ENCODE results near the gene HM13. TPM values are rescaled to one million over a fixed set of nuclear protein-coding genes. Genes with fewer than 3 reads are reported as not detected.
"Not testable (repeated sequence)": the region's sequence is repeated elsewhere in the genome, so short reads cannot be mapped to it uniquely, and the experiment has no call there.

HM13 gene
- total RNA-seq, 2 donors from 2014 or later: 108 to 124 TPM

DNA sequence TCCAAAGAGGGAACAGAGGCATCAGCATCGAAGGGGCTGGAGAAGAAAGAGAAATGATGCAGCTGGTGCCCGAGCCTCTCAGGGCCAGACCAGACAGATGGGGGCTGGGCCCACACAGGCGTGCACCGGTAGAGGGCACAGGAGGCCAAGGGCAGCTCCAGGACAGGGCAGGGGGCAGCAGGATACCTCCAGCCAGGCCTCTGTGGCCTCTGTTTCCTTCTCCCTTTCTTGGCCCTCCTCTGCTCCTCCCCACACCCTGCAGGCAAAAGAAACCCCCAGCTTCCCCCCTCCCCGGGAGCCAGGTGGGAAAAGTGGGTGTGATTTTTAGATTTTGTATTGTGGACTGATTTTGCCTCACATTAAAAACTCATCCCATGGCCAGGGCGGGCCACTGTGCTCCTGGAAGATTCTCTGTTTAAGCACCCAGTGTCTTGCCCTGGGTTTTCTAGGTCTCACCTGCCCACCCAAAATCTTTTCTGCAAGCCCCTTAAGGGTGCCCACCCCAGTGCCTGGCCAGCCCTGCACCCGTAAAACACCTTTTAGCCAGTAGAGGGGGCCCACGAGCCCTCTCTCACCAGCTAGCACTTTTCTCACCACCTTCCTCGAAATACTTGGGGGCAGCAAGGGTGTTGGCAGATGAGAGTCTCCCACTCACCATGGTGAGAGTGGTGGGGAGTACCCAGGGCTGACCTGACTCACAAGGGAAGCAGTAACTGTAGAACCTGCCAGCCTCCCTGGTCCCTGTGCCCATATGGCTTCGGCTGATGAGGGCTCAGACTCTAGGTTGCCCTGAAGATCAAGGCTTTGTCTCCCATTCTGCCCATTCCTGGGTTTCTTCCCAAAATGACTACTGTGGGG, 55.1 kb downstream of the HM13 start:
- Mint-ChIP-seq H3K36me3 (peaks cover 0 to 9% of the 10 kb centered on the region in 2 donors), H3K27ac (peak overlapping the region; percentile 72 to 79), H3K9me3 (no peaks in the 10 kb centered on the region)
- ATAC-seq (peak in 1 of 2 donors; percentile 10), DNase-seq (ENCODE audit: low spot score in 2 of 2) (peak; percentile 65 to 72)

GRCh38 chr20:31570021-31570463, 55.8 kb downstream of the HM13 start:
- H3K27ac Mint-ChIP-seq: peak overlapping the region in 1 of 2 donors; percentile 72
- no peaks in the 10 kb centered on the region for H3K9me3 Mint-ChIP-seq
- peaks cover 0 to 9% of the 10 kb centered on the region in 2 donors for H3K36me3 Mint-ChIP-seq
- DNase-seq (ENCODE audit: low spot score in 2 of 2) (no peak), ATAC-seq (no peak)

- Mint-ChIP-seq H3K36me3 (peaks cover 0 to 9% of the 10 kb centered on the region in 2 donors), H3K27ac (peak overlapping the region; percentile 36 to 97), H3K9me3 (no peaks in the 10 kb centered on the region)
- DNase-seq (ENCODE audit: low spot score in 2 of 2) (no peak), ATAC-seq (no peak)
Measured at GRCh38 chr20:31570735-31571617, 56.7 kb downstream of the HM13 start.

DNA sequence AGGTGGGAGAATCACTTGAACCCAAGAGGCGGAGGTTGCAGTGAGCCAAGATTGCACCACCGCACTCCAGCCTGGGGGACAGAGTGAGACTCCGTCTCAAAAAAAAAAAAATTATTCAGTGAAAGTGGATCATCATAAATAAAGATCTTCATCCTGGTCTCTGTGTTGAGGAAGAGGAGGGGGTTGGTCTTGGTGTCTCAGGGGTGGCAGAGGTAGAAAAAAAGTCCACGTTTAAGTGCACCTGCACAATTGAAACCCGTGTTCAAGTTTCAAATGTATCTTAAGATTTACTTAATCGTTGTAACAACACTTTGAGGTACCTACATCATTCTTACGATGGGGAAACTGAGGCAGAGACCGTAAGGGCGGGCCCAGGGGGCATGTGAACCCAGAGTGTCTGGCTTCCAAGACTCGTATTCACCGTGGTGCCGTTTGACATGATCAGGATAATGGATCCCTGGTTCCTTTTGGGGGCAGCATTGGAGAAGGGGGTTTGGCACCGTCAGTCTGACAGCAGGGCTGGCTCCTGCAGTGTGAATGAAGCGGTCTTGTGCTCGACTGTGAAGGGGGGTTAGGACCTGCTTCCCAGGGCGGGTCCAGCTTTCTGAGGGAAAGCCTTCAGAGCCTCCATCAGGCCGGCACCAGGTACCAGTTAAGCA, 57.9 kb downstream of the HM13 start:
- no peaks in the 10 kb centered on the region for H3K9me3 Mint-ChIP-seq
- peaks cover 0 to 9% of the 10 kb centered on the region in 2 donors for H3K36me3 Mint-ChIP-seq
- peak overlapping the region; percentile 90 to 97 for H3K27ac Mint-ChIP-seq
- ATAC-seq (peak in 1 of 2 donors; percentile 2), DNase-seq (ENCODE audit: low spot score in 2 of 2) (no peak)

GRCh38 chr20:31572701-31573554, 58.7 kb downstream of the HM13 start:
- Mint-ChIP-seq H3K9me3 (no peaks in the 10 kb centered on the region), H3K36me3 (peaks cover 0 to 9% of the 10 kb centered on the region in 2 donors), H3K27ac (peak overlapping the region; percentile 91 to 97)
- ATAC-seq: peak; percentile 84 to 87
- peak; percentile 84 to 95 for DNase-seq (ENCODE audit: low spot score in 2 of 2)

GRCh38 chr20:31573555-31574321, 59.5 kb downstream of the HM13 start:
- no peak for DNase-seq (ENCODE audit: low spot score in 2 of 2)
- peak in 1 of 2 donors; percentile 4 for ATAC-seq
- peak overlapping the region; percentile 91 to 97 for H3K27ac Mint-ChIP-seq
- no peaks in the 10 kb centered on the region for H3K9me3 Mint-ChIP-seq
- peaks cover 0 to 9% of the 10 kb centered on the region in 2 donors for H3K36me3 Mint-ChIP-seq

DNA sequence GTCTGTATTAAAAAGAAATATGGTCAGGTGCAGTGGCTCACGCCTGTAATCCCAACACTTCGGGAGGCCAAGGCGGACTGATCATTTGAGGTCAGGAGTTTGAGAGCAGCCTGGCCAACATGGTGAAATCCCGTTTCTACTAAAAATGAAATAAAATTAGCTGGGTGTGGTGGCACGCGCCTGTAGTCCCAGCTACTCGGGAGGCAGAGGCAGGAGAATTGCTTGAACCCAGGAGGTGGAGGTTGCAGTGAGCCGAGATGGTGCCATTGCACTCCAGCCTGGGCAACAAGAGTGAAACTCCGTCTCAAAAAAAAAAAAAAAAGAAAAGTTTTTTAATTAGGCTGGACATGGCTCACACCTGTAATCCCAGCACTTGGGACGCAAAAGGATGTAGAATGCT, 60.7 kb downstream of the HM13 start:
- H3K9me3 Mint-ChIP-seq; H3K27ac Mint-ChIP-seq; H3K36me3 Mint-ChIP-seq; ATAC-seq; DNase-seq (ENCODE audit: low spot score in 2 of 2): not testable (repeated sequence)

GRCh38 chr20:31576751-31577150, 62.5 kb downstream of the HM13 start:
- Mint-ChIP-seq H3K9me3 (no peaks in the 10 kb centered on the region), H3K36me3 (peaks cover 0 to 9% of the 10 kb centered on the region in 2 donors), H3K27ac (peak overlapping the region in 1 of 2 donors; percentile 17)
- ATAC-seq (no peak), DNase-seq (ENCODE audit: low spot score in 2 of 2) (no peak)

GRCh38 chr20:31577194-31577593, 63.0 kb downstream of the HM13 start:
- Mint-ChIP-seq H3K9me3 (no peaks in the 10 kb centered on the region), H3K27ac (peak overlapping the region; percentile 17 to 22), H3K36me3 (peaks cover 0 to 9% of the 10 kb centered on the region in 2 donors)
- DNase-seq (ENCODE audit: low spot score in 2 of 2) (no peak), ATAC-seq (no peak)

GRCh38 chr20:31578448-31579138, 64.4 kb downstream of the HM13 start:
- ATAC-seq: no peak
- H3K27ac Mint-ChIP-seq: no peak overlapping the region
- DNase-seq (ENCODE audit: low spot score in 2 of 2): no peak
- H3K9me3 Mint-ChIP-seq: no peaks in the 10 kb centered on the region
- peaks cover 0 to 5% of the 10 kb centered on the region in 2 donors for H3K36me3 Mint-ChIP-seq

DNA sequence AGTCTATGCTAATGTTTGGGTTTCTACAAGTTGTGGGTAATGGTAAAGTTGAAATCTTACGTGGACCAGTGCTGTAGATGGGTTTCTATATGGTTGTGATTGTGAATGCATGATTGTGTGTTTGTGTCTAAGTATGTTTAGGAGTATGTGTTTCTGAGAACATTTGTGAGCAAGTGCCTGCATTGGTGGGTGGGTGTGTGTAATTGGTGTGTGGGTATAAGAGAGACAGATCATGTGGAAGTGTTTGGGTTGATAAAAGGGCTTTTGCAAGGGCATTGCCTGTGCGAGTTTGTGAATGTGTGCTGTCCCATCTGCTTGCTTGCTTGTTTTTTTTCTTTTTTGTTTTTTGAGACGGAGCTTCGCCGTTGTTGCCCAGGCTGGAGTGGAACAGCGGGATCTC, 65.0 kb downstream of the HM13 start:
- no peak overlapping the region for H3K27ac Mint-ChIP-seq
- no peaks in the 10 kb centered on the region for H3K9me3 Mint-ChIP-seq
- no peak for ATAC-seq
- no peak for DNase-seq (ENCODE audit: low spot score in 2 of 2)
- no peaks in the 10 kb centered on the region for H3K36me3 Mint-ChIP-seq

- H3K9me3 Mint-ChIP-seq; DNase-seq (ENCODE audit: low spot score in 2 of 2); ATAC-seq; H3K36me3 Mint-ChIP-seq: not testable (repeated sequence)
- H3K27ac Mint-ChIP-seq: peak overlapping the region in 1 of 2 donors; percentile 12
Measured at GRCh38 chr20:31579941-31580651, 65.9 kb downstream of the HM13 start.

DNA sequence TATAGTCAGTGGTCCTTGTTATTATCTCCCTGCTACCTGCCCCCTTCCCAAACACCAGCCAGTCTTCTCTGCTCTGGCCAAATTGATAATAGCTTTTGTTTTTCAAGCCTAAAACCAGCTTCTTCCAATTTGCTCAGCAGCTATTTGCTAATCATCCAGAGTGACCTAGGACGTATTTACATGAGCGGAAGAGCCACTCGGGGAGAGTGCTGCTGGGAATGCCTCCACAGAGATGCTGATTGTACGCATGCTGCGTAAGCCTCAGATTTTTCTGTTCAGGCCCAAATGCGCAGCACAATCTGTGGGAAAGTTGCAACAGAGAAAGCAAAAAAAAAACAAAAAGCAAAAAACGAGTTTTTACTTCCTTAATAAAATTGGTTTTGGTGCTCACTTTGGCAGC, 66.5 kb downstream of the HM13 start:
- no peak overlapping the region for H3K27ac Mint-ChIP-seq
- H3K9me3 Mint-ChIP-seq: no peaks in the 10 kb centered on the region
- DNase-seq (ENCODE audit: low spot score in 2 of 2): no peak
- ATAC-seq: no peak
- no peaks in the 10 kb centered on the region for H3K36me3 Mint-ChIP-seq

- no peak for ATAC-seq
- H3K27ac Mint-ChIP-seq: no peak overlapping the region
- DNase-seq (ENCODE audit: low spot score in 2 of 2): no peak
- no peaks in the 10 kb centered on the region for H3K36me3 Mint-ChIP-seq
- no peaks in the 10 kb centered on the region for H3K9me3 Mint-ChIP-seq
Measured at GRCh38 chr20:31581391-31581790, 67.1 kb downstream of the HM13 start.
